Measurements from ENCODE around the gene MTARC1.

Gene MTARC1

DNA sequence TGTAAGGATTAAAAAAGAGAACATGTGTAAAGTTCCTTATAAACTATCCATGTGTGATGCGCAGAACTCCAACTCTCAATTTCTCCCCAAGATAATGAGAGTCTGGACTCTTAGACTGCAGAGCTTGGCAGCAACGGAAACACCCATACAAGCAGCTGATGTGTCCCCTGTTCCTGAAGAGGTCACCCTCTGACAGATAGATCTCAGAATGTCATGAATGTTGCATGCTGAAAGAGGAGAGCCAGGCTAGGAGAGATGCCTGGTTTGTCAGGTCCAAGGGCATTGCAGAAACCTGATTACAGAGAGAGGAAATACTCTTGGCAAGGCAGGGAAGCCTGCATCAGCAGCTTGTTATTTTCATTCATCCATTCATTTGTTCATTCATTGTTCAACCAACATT lies 24.2 kb downstream of the MTARC1 start:
- TF ChIP-seq, protein P1, sequence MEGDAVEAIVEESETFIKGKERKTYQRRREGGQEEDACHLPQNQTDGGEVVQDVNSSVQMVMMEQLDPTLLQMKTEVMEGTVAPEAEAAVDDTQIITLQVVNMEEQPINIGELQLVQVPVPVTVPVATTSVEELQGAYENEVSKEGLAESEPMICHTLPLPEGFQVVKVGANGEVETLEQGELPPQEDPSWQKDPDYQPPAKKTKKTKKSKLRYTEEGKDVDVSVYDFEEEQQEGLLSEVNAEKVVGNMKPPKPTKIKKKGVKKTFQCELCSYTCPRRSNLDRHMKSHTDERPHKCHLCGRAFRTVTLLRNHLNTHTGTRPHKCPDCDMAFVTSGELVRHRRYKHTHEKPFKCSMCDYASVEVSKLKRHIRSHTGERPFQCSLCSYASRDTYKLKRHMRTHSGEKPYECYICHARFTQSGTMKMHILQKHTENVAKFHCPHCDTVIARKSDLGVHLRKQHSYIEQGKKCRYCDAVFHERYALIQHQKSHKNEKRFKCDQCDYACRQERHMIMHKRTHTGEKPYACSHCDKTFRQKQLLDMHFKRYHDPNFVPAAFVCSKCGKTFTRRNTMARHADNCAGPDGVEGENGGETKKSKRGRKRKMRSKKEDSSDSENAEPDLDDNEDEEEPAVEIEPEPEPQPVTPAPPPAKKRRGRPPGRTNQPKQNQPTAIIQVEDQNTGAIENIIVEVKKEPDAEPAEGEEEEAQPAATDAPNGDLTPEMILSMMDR (conservative IDR thresholded peaks at IDR 0.05; ENCODE audit: low read length): no peak
- no peak overlapping the region for H3K4me3 ChIP-seq (ENCODE audit: low read length)
- peak; percentile 8 for DNase-seq (ENCODE audit: low read depth)

DNA sequence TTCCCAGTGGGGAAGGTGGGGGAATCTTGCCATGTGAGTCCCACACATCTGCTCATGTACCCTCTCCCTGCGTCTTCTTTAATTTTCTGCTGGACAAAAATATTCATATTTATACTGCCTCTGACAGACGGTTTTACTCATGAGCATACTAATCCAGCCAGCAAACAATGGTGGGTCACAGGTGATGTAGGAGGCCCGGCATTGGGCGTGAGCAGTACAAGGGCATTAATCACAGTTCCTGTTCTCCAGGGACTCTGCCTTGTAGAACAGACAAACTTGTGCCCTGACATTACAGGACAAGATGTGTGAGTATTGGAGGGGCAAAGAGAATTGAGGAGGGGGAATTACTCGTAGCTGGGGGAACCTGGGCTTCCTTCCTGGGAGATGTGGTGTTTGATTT lies 25.0 kb downstream of the MTARC1 start:
- H3K4me3 ChIP-seq (ENCODE audit: low read length): no peak overlapping the region
- DNase-seq (ENCODE audit: low read depth): no peak
- TF ChIP-seq, protein P1 (conservative IDR thresholded peaks at IDR 0.05; ENCODE audit: low read length): no peak

DNA sequence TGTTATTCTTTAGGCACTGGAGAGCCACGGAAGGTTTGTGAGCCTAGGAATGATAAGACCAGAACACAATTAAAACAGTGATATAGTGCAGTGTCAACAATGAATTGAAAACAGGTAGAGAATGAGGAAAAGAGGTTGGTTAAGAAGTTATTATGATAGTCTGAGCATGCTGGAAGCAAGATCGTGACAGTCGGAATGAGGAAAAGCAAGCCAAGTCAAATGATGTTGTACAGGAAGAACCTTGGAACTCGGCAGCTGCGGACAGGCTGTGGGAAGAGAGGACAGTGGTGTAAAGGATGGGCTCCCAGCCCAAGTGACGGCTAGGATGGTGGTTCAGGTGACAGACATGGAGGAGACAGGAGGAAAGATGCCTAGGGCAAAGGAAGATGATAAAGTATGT lies 25.6 kb downstream of the MTARC1 start:
- DNase-seq (ENCODE audit: low read depth): no peak
- no peak overlapping the region for H3K4me3 ChIP-seq (ENCODE audit: low read length)
- TF ChIP-seq, protein P1 (conservative IDR thresholded peaks at IDR 0.05; ENCODE audit: low read length): no peak

DNA sequence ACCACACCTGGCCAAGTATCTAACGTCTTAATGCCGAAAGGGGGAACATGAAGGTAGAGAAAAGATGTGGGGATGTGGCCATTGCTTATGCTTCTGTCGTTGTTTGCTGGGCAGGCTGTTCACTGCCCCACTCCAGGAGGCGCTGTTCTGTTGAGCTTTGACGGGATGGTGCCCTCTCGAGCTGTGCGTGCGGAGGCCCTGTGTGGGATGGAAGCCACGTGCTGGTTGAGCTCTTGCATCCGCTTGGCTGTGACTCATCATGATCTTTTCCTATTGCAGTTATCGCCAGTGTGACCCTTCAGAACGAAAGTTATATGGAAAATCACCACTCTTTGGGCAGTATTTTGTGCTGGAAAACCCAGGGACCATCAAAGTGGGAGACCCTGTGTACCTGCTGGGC lies 26.3 kb downstream of the MTARC1 start:
- H3K4me3 ChIP-seq (ENCODE audit: low read length): no peak overlapping the region
- DNase-seq (ENCODE audit: low read depth): no peak
- TF ChIP-seq, protein P1 (conservative IDR thresholded peaks at IDR 0.05; ENCODE audit: low read length): no peak

- DNase-seq (ENCODE audit: low read depth): no peak
- H3K4me3 ChIP-seq (ENCODE audit: low read length): no peak overlapping the region
- TF ChIP-seq, protein P1 (conservative IDR thresholded peaks at IDR 0.05; ENCODE audit: low read length): no peak
Measured at GRCh38 chr1:220815409-220815808, 28.7 kb downstream of the MTARC1 start.

GRCh38 chr1:220817907-220818306 lies 31.2 kb downstream of the MTARC1 start:
- DNase-seq (ENCODE audit: low read depth): peak; percentile 91
- no peak overlapping the region for H3K4me3 ChIP-seq (ENCODE audit: low read length)
- TF ChIP-seq, protein P1 (conservative IDR thresholded peaks at IDR 0.05; ENCODE audit: low read length): no peak

GRCh38 chr1:220818421-220819173 lies 31.9 kb downstream of the MTARC1 start:
- H3K4me3 ChIP-seq (ENCODE audit: low read length): no peak overlapping the region
- peak; percentile 97 for DNase-seq (ENCODE audit: low read depth)
- TF ChIP-seq, protein P1 (conservative IDR thresholded peaks at IDR 0.05; ENCODE audit: low read length): no peak

All from AG10803 (cell line).